PC-9 (cell line): ENCODE results near the gene ZNF385B. TPM values are rescaled to one million over a fixed set of nuclear protein-coding genes. Genes with fewer than 3 reads are reported as not detected.

Experiments used
- BruUV-seq: library from RNA; stranded (reverse); fragments of 400-500 nt; replicated peaks from 2 replicates; lab custom pipeline; 2021; lab: Mats Ljungman, UMichigan
- CTCF ChIA-PET: fragments of 300-600 bp; sonication (Branson Sonifier 250); formaldehyde crosslinking; loops from one replicate; lab custom pipeline; 2022; ENCODE audit warnings: antibody characterized with exemption; lab: Charles Lee
- POLR2A ChIA-PET: fragments of 300-600 bp; sonication (Branson Sonifier 250); formaldehyde crosslinking; loops from one replicate; lab custom pipeline; 2022; ENCODE audit warnings: antibody characterized with exemption; ENCODE audit not compliant: unreplicated experiment; lab: Charles Lee
- DNase-seq, 2 experiments: peaks; one replicate each; pipeline versions ENCODE4 v3.0.0 to v3.0.0-alpha.2; 2015 to 2022; ENCODE audit warnings: mixed read lengths in 1 of 2
- H2AFZ ChIP-seq: fragments of 200-600 bp; sonication (generic); 2 replicates; pipeline ENCODE4 v1.8.1; 2017; ENCODE audit warnings: antibody characterized with exemption
- H3F3A ChIP-seq: fragments of 200-600 bp; sonication (generic); 2 replicates; pipeline ENCODE4 v1.8.1; 2017; ENCODE audit warnings: antibody characterized with exemption, mild to moderate bottlenecking, low read depth; ENCODE audit not compliant: insufficient read depth
- H3K27ac ChIP-seq: fragments of 200-600 bp; sonication (generic); 2 replicates; pipeline ENCODE4 v1.6.1; 2016; ENCODE audit warnings: mixed run types
- H3K27me3 ChIP-seq: fragments of 200-600 bp; sonication (generic); 2 replicates; pipeline ENCODE4 v1.6.1; 2016; ENCODE audit warnings: low read depth, mixed run types; ENCODE audit not compliant: insufficient read depth
- H3K36me3 ChIP-seq: fragments of 200-600 bp; sonication (generic); 2 replicates; pipeline ENCODE4 v1.6.1; 2016; ENCODE audit warnings: low read depth, mixed run types
- H3K4me1 ChIP-seq: fragments of 200-600 bp; sonication (generic); replicated peaks from 2 replicates; pipeline ENCODE4 v1.6.1; 2016; ENCODE audit warnings: mixed run types; ENCODE audit not compliant: insufficient read depth
- H3K4me2 ChIP-seq: fragments of 200-600 bp; sonication (generic); 2 replicates; pipeline ENCODE4 v1.6.1; 2017; ENCODE audit warnings: mixed run types
- H3K4me3 ChIP-seq: fragments of 200-600 bp; sonication (generic); 2 replicates; pipeline ENCODE4 v1.6.1; 2016; ENCODE audit warnings: mixed run types
- H3K79me2 ChIP-seq: fragments of 200-600 bp; sonication (generic); 2 replicates; pipeline ENCODE4 v1.6.1; 2017; ENCODE audit warnings: low read depth, mixed run types
- H3K9me2 ChIP-seq: fragments of 200-600 bp; sonication (generic); 2 replicates; pipeline ENCODE4 v1.8.1; 2017; ENCODE audit warnings: mild to moderate bottlenecking; ENCODE audit not compliant: insufficient read depth
- H3K9me3 ChIP-seq: fragments of 200-600 bp; sonication (generic); 2 replicates; pipeline ENCODE4 v1.8.1; 2016; ENCODE audit warnings: low read depth; ENCODE audit not compliant: insufficient read depth
- H4K20me1 ChIP-seq: fragments of 200-600 bp; sonication (generic); 2 replicates; pipeline ENCODE4 v1.8.1; 2017; ENCODE audit not compliant: insufficient read depth
- CTCF ChIP-seq: fragments of 200-600 bp; sonication (generic); conservative IDR thresholded peaks from 2 replicates; pipeline ENCODE4 v1.6.1; 2017; ENCODE audit warnings: mixed run types, antibody characterized with exemption, mild to moderate bottlenecking, moderate library complexity
- EZH2 ChIP-seq: fragments of 200-600 bp; sonication (generic); IDR thresholded peaks from 2 replicates; pipeline ENCODE4 v1.8.0; 2017; ENCODE audit warnings: antibody characterized with exemption, low read depth
- intact Hi-C: fragments of 100-400 bp; cut with micrococcal nuclease; formaldehyde crosslinking; loops from one replicate; pipeline ENCODE4 v1.10.0; 2022; ENCODE audit not compliant: unreplicated experiment
- total RNA-seq: library from RNA; stranded (reverse); gene quantifications from 2 replicates; pipeline ENCODE4 v1.2.3, GENCODE V29; 2021

ZNF385B gene
- total RNA-seq, 1 experiment from 2014 or later, result 4.1 TPM

- no peak overlapping the region for H2AFZ ChIP-seq
- no peak overlapping the region for H3K27ac ChIP-seq
- H3K79me2 ChIP-seq, result no peaks in the 10 kb centered on the region
- 0 out of 2 replicates have a peak, but pooled peaks cover 5% of the 10 kb centered on the region for H4K20me1 ChIP-seq
- intact Hi-C loops, result no loop called here
- DNase-seq, result no peak
- TF ChIP-seq EZH2 (no peak), CTCF (no peak)
- no peaks in the 10 kb centered on the region for H3K27me3 ChIP-seq
- H3K9me3 ChIP-seq, result peaks cover 5% of the 10 kb centered on the region; the same call in 1 of the 2 replicates
- H3K4me2 ChIP-seq, result no peak overlapping the region
- H3K9me2 ChIP-seq, result 0 out of 2 replicates have a peak, but pooled peaks cover 5% of the 10 kb centered on the region
- H3K4me1 ChIP-seq, result no peaks in the 10 kb centered on the region
- no TSS peak for BruUV-seq
- no peak overlapping the region for H3K4me3 ChIP-seq
- H3K36me3 ChIP-seq, result no peaks in the 10 kb centered on the region
- CTCF ChIA-PET, result no interaction called here
- H3F3A ChIP-seq, result no peaks in the 10 kb centered on the region
- POLR2A ChIA-PET, result no interaction called here
Observed at GRCh38 chr2:179559108-179559806, 302.2 kb downstream of the ZNF385B start.

- ChIA-PET POLR2A (no interaction called here), CTCF (no interaction called here)
- no peaks in the 10 kb centered on the region for H3K4me1 ChIP-seq
Observed at GRCh38 chr2:179558010-179558934, 303.1 kb downstream of the ZNF385B start.

More at GRCh38 chr2:179558010-179558934, 303.1 kb downstream of the ZNF385B start:
- no TSS peak for BruUV-seq
- Histone ChIP-seq H3K9me3 (peaks cover 9% of the 10 kb centered on the region; the same call in 1 of the 2 replicates), H3K27me3 (no peaks in the 10 kb centered on the region), H3K36me3 (no peaks in the 10 kb centered on the region), H2AFZ (no peak overlapping the region), H3K9me2 (0 out of 2 replicates have a peak, but pooled peaks cover 8% of the 10 kb centered on the region), H3K27ac (no peak overlapping the region), H3K79me2 (no peaks in the 10 kb centered on the region), H4K20me1 (0 out of 2 replicates have a peak, but pooled peaks cover 5% of the 10 kb centered on the region), H3K4me2 (no peak overlapping the region), H3F3A (no peaks in the 10 kb centered on the region), H3K4me3 (no peak overlapping the region)
- intact Hi-C loops, result no loop called here
- TF ChIP-seq CTCF (no peak), EZH2 (no peak)
- DNase-seq, result no peak
